Astrocyte (in vitro differentiated cells and primary cell): ENCODE data around the gene CPT1A. TPM values are rescaled to one million over a fixed set of nuclear protein-coding genes. Genes with fewer than 3 reads are reported as not detected.

Experiments
- DNase-seq: peaks from one replicate; pipeline ENCODE4 v3.0.0-alpha.2; 2010; ENCODE audit warnings: low read depth
- FAIRE-seq: peaks from 2 replicates; lab custom pipeline; 2011; peaks lifted over from hg19 to GRCh38; lab: Jason Lieb, UNC
- H2AFZ ChIP-seq: 2 replicates; pipeline ENCODE4 v1.6.0; 2012; ENCODE audit warnings: low read depth, low read length, inconsistent platforms
- H3K27ac ChIP-seq: 2 replicates; pipeline ENCODE4 v1.5.1; 2011; ENCODE audit warnings: low read depth, low read length, inconsistent platforms
- H3K27me3 ChIP-seq: 2 replicates; pipeline ENCODE4 v1.6.0; 2011; ENCODE audit warnings: low read length, inconsistent platforms; ENCODE audit not compliant: insufficient read depth
- H3K36me3 ChIP-seq: 2 replicates; pipeline ENCODE4 v1.5.1; 2011; ENCODE audit warnings: low read length, inconsistent platforms; ENCODE audit not compliant: insufficient read depth
- H3K4me1 ChIP-seq: 2 replicates; pipeline ENCODE4 v1.5.1; 2011; ENCODE audit warnings: low read length, inconsistent platforms; ENCODE audit not compliant: insufficient read depth
- H3K4me2 ChIP-seq: 2 replicates; pipeline ENCODE4 v1.6.0; 2012; ENCODE audit warnings: low read length, inconsistent platforms
- H3K4me3 ChIP-seq: 2 replicates; pipeline ENCODE4 v1.5.1; 2011; ENCODE audit warnings: low read depth, mild to moderate bottlenecking, low read length, inconsistent platforms; ENCODE audit not compliant: insufficient read depth
- H3K79me2 ChIP-seq: 2 replicates; pipeline ENCODE4 v1.6.0; 2012; ENCODE audit warnings: mild to moderate bottlenecking, low read length, inconsistent platforms; ENCODE audit not compliant: insufficient read depth
- H3K9ac ChIP-seq: 2 replicates; pipeline ENCODE4 v1.6.0; 2012; ENCODE audit warnings: mild to moderate bottlenecking, low read length, inconsistent platforms
- H3K9me3 ChIP-seq: 2 replicates; pipeline ENCODE4 v1.5.1; 2012; ENCODE audit warnings: low read depth, mild to moderate bottlenecking, low read length, inconsistent platforms; ENCODE audit not compliant: insufficient read depth
- H4K20me1 ChIP-seq: 2 replicates; pipeline ENCODE4 v1.6.0; 2012; ENCODE audit warnings: low read length, inconsistent platforms; ENCODE audit not compliant: insufficient read depth
- H3K27ac Mint-ChIP-seq: one replicate; pipeline ENCODE4 v1.8.0; 2021; ENCODE audit warnings: mild to moderate bottlenecking, mixed read lengths; ENCODE audit not compliant: unreplicated experiment
- H3K27me3 Mint-ChIP-seq: one replicate; pipeline ENCODE4 v1.8.0; 2021; ENCODE audit warnings: low read depth, mixed read lengths; ENCODE audit not compliant: unreplicated experiment
- H3K36me3 Mint-ChIP-seq: one replicate; pipeline ENCODE4 v1.8.0; 2021; ENCODE audit warnings: low read depth, mixed read lengths; ENCODE audit not compliant: unreplicated experiment
- H3K4me1 Mint-ChIP-seq: one replicate; pipeline ENCODE4 v1.8.0; 2021; ENCODE audit warnings: low read depth, mixed read lengths; ENCODE audit not compliant: unreplicated experiment
- H3K4me3 Mint-ChIP-seq: one replicate; pipeline ENCODE4 v1.8.0; 2021; ENCODE audit warnings: mild to moderate bottlenecking, moderate library complexity, mixed read lengths; ENCODE audit not compliant: unreplicated experiment
- H3K9me3 Mint-ChIP-seq: one replicate; pipeline ENCODE4 v1.8.0; 2021; ENCODE audit warnings: mild to moderate bottlenecking, mixed read lengths; ENCODE audit not compliant: unreplicated experiment
- CTCF ChIP-seq: IDR thresholded peaks from 2 replicates; pipeline ENCODE4 v1.5.1; 2011; ENCODE audit warnings: low read depth, mild to moderate bottlenecking, inconsistent platforms, low read length, moderate library complexity; ENCODE audit not compliant: insufficient read depth
- EZH2 ChIP-seq: IDR thresholded peaks from 2 replicates; pipeline ENCODE4 v1.6.1; 2012; ENCODE audit warnings: mild to moderate bottlenecking, low read length, inconsistent platforms; ENCODE audit not compliant: insufficient read depth
- total RNA-seq: library from RNA; stranded (reverse); gene quantifications from 2 replicates; pipeline ENCODE4 v1.2.1, GENCODE V29; 2021

Gene CPT1A
- total RNA-seq, 1 donor from 2014 or later, result 2.3 TPM

DNA sequence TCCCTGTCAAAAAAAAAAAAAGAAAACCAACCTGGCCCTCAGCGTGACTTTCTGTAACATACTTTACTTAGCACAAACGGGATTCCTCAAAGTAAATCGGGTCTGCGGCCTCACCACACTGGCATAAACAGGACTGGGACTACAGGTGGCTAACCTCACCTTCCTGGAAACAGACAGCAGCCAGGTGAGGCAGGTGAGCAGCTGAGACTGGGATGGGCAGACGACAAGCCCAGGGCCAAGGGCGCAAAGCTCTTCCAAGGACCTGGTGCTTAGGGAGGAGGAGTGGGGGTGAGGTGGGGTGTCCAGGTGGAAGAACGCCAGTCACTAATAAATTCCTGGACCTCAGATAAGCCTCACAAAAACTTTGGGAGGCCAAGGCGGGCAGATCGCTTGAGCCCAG lies 15.0 kb downstream of the CPT1A start:
- H4K20me1 ChIP-seq, result no peaks in the 10 kb centered on the region
- Mint-ChIP-seq H3K9me3 (peaks cover 2% of the 10 kb centered on the region), H3K4me3 (no peak overlapping the region), H3K36me3 (peaks cover 1% of the 10 kb centered on the region), H3K4me1 (no peaks in the 10 kb centered on the region), H3K27ac (no peak overlapping the region), H3K27me3 (peaks cover 37% of the 10 kb centered on the region)
- H3K4me2 ChIP-seq, result no peak overlapping the region
- H3K9me3 ChIP-seq, result no peaks in the 10 kb centered on the region
- no peak overlapping the region for H2AFZ ChIP-seq
- no peaks in the 10 kb centered on the region for H3K36me3 ChIP-seq
- H3K79me2 ChIP-seq, result no peaks in the 10 kb centered on the region
- H3K27me3 ChIP-seq, result no peaks in the 10 kb centered on the region
- H3K4me1 ChIP-seq, result no peaks in the 10 kb centered on the region
- no peak overlapping the region for H3K4me3 ChIP-seq
- no peak for FAIRE-seq
- no peak overlapping the region for H3K27ac ChIP-seq
- no peak for DNase-seq
- no peak overlapping the region for H3K9ac ChIP-seq
- no peak for TF ChIP-seq EZH2
- no peak for TF ChIP-seq CTCF

- Mint-ChIP-seq H3K27me3 (peaks cover 32% of the 10 kb centered on the region), H3K36me3 (no peaks in the 10 kb centered on the region), H3K4me3 (no peak overlapping the region), H3K27ac (no peak overlapping the region), H3K9me3 (peaks cover 2% of the 10 kb centered on the region), H3K4me1 (no peaks in the 10 kb centered on the region)
- TF ChIP-seq EZH2 (no peak), CTCF (no peak)
- no peak overlapping the region for H2AFZ ChIP-seq
- H3K4me1 ChIP-seq, result no peaks in the 10 kb centered on the region
- no peaks in the 10 kb centered on the region for H3K36me3 ChIP-seq
- no peak for FAIRE-seq
- no peak overlapping the region for H3K4me2 ChIP-seq
- H3K27ac ChIP-seq, result no peak overlapping the region
- H3K9ac ChIP-seq, result no peak overlapping the region
- H3K4me3 ChIP-seq, result no peak overlapping the region
- H3K27me3 ChIP-seq, result no peaks in the 10 kb centered on the region
- H3K9me3 ChIP-seq, result no peaks in the 10 kb centered on the region
- H3K79me2 ChIP-seq, result no peaks in the 10 kb centered on the region
- no peaks in the 10 kb centered on the region for H4K20me1 ChIP-seq
- no peak for DNase-seq
Measured at GRCh38 chr11:68825571-68825970, 16.1 kb downstream of the CPT1A start.

DNA sequence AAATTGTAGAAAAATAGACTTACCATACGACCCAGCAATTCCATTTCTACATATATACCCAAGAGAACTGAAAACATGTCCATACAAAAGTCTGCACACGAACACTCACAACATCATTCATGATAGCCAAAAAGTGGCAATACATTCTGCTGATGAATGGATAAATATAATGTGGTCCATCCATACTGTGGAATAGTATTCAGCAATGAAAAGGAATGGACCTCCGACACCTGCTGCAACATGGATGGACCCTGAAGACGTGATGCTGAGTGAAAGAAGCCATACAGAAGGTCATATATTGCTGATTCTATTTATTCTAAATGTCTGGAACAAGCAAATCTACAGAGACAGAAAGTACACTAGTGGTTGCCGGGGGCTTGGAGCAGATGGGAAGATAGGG lies 19.2 kb downstream of the CPT1A start:
- Mint-ChIP-seq H3K9me3 (no peaks in the 10 kb centered on the region), H3K27ac (no peak overlapping the region), H3K36me3 (no peaks in the 10 kb centered on the region), H3K27me3 (peaks cover 14% of the 10 kb centered on the region), H3K4me3 (no peak overlapping the region), H3K4me1 (no peaks in the 10 kb centered on the region)
- Histone ChIP-seq H3K9me3 (no peaks in the 10 kb centered on the region), H2AFZ (no peak overlapping the region), H3K36me3 (no peaks in the 10 kb centered on the region), H3K9ac (no peak overlapping the region), H3K4me2 (no peak overlapping the region), H3K27ac (no peak overlapping the region), H3K27me3 (no peaks in the 10 kb centered on the region), H4K20me1 (no peaks in the 10 kb centered on the region), H3K79me2 (no peaks in the 10 kb centered on the region), H3K4me1 (no peaks in the 10 kb centered on the region), H3K4me3 (no peak overlapping the region)
- FAIRE-seq, result no peak
- DNase-seq, result no peak
- TF ChIP-seq CTCF (no peak), EZH2 (no peak)
